ENCODE measurements around the gene ZNF699. TPM values are rescaled to one million over a fixed set of nuclear protein-coding genes. Genes with fewer than 3 reads are reported as not detected.

Gene ZNF699
- total RNA-seq, 1 donor from 2014 or later: 9.0 TPM

GRCh38 chr19:9348253-9348652, 38.6 kb upstream of the ZNF699 start:
- peaks cover 10% of the 10 kb centered on the region for H3K36me3 ChIP-seq
- ATAC-seq (no peak), DNase-seq (no peak)
- intact Hi-C loops (cut with DNase I): loop anchor here (10.0 kb wide), 1 partner anchor 53 kb away; no protein-coding TSS in a partner anchor
- no peaks in the 10 kb centered on the region for H3K4me1 ChIP-seq
- no peak for TF ChIP-seq CTCF (IDR thresholded peaks at IDR 0.05)
- no peak overlapping the region for H3K27ac ChIP-seq
- peaks cover 100% of the 10 kb centered on the region for H3K9me3 ChIP-seq
- no peak overlapping the region for H3K4me3 ChIP-seq
- H3K27me3 ChIP-seq (ENCODE audit: low read depth): no peaks in the 10 kb centered on the region

DNA sequence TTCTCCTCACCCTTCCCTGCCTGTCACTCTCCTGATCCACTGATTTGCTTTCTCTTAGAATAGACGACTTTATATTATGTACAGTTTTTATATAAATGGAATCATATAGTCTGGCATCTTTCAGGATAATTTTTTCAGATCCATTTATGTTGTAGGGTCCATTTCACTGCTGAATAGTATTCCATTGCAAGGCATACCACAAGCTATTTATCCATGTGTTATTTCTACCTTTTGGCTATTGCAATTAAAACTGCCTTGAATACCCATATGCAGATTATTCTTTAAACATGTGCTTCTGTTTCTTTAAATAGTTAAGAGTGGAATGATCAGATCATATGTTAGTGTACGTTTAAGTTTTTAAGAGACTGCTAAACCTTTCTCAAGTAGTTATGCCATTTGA, 35.4 kb upstream of the ZNF699 start:
- intact Hi-C loops (cut with DNase I): loop anchor here (10.0 kb wide), 1 partner anchor 50 kb away; no protein-coding TSS in a partner anchor
- no peaks in the 10 kb centered on the region for H3K27me3 ChIP-seq (ENCODE audit: low read depth)
- no peak overlapping the region for H3K27ac ChIP-seq
- TF ChIP-seq CTCF (IDR thresholded peaks at IDR 0.05): no peak
- peaks cover 32% of the 10 kb centered on the region for H3K36me3 ChIP-seq
- H3K4me1 ChIP-seq: no peaks in the 10 kb centered on the region
- H3K9me3 ChIP-seq: peaks cover 100% of the 10 kb centered on the region
- DNase-seq: no peak
- ATAC-seq: no peak
- H3K4me3 ChIP-seq: no peak overlapping the region

DNA sequence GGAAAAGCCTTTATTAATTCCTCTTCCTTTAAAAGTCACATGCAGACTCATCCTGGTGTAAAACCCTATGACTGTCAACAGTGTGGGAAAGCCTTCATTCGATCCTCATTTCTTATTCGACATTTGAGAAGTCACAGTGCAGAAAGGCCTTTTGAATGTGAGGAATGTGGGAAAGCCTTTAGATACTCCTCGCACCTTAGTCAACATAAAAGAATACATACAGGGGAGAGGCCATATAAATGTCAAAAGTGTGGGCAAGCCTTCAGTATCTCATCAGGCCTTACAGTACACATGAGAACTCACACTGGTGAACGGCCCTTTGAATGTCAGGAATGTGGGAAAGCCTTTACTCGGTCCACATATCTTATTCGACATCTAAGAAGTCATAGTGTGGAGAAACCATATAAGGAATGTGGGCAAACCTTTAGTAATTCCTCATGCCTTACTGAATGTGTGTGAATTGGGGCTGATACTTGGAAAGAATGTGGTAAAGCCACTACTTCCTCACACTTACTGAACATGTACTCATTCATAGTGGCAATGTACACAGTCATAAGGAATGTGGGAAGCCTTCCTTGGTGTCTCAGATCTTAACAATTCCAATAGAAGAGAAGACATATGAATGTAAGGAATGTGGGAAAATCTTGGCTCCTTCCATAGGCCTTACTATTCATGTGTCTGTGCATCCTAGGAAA, 33.1 kb upstream of the ZNF699 start:
- Histone ChIP-seq H3K27ac (no peak overlapping the region), H3K36me3 (peaks cover 43% of the 10 kb centered on the region), H3K4me1 (no peaks in the 10 kb centered on the region), H3K9me3 (peaks cover 100% of the 10 kb centered on the region), H3K4me3 (no peak overlapping the region), H3K27me3 (ENCODE audit: low read depth) (no peaks in the 10 kb centered on the region)
- ATAC-seq (no peak), DNase-seq (no peak)
- no peak for TF ChIP-seq CTCF (IDR thresholded peaks at IDR 0.05)
- intact Hi-C loops (cut with DNase I): loop anchor here (10.0 kb wide), 1 partner anchor 48 kb away; no protein-coding TSS in a partner anchor

GRCh38 chr19:9329999-9330398, 20.4 kb upstream of the ZNF699 start:
- Histone ChIP-seq H3K36me3 (peaks cover 5% of the 10 kb centered on the region), H3K4me1 (peaks cover 2% of the 10 kb centered on the region), H3K9me3 (peaks cover 99% of the 10 kb centered on the region), H3K27ac (no peak overlapping the region), H3K4me3 (no peak overlapping the region), H3K27me3 (ENCODE audit: low read depth) (no peaks in the 10 kb centered on the region)
- no peak for ATAC-seq
- no peak for TF ChIP-seq CTCF (IDR thresholded peaks at IDR 0.05)
- DNase-seq: no peak
- intact Hi-C loops (cut with DNase I): no loop called here

GRCh38 chr19:9324584-9324962, 14.9 kb upstream of the ZNF699 start:
- Histone ChIP-seq H3K4me3 (peak overlapping the region; percentile 87), H3K36me3 (no peaks in the 10 kb centered on the region), H3K27ac (peak overlapping the region; percentile 87), H3K9me3 (peaks cover 49% of the 10 kb centered on the region), H3K27me3 (ENCODE audit: low read depth) (no peaks in the 10 kb centered on the region), H3K4me1 (peaks cover 11% of the 10 kb centered on the region)
- no peak for DNase-seq
- no peak for TF ChIP-seq CTCF (IDR thresholded peaks at IDR 0.05)
- no peak for ATAC-seq
- intact Hi-C loops (cut with DNase I): no loop called here

All from lower lobe of right lung (tissue), 2 donors.